ENCODE results near the gene STX4.

- TF ChIP-seq, protein P1, sequence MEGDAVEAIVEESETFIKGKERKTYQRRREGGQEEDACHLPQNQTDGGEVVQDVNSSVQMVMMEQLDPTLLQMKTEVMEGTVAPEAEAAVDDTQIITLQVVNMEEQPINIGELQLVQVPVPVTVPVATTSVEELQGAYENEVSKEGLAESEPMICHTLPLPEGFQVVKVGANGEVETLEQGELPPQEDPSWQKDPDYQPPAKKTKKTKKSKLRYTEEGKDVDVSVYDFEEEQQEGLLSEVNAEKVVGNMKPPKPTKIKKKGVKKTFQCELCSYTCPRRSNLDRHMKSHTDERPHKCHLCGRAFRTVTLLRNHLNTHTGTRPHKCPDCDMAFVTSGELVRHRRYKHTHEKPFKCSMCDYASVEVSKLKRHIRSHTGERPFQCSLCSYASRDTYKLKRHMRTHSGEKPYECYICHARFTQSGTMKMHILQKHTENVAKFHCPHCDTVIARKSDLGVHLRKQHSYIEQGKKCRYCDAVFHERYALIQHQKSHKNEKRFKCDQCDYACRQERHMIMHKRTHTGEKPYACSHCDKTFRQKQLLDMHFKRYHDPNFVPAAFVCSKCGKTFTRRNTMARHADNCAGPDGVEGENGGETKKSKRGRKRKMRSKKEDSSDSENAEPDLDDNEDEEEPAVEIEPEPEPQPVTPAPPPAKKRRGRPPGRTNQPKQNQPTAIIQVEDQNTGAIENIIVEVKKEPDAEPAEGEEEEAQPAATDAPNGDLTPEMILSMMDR (IDR thresholded peaks at IDR 0.05; ENCODE audit: low read length) = no peak
- no peak for TF ChIP-seq EZH2 (IDR thresholded peaks at IDR 0.05; ENCODE audit: borderline replicate concordance, low read length)
Measured at GRCh38 chr16:31031276-31031675, 2.1 kb upstream of the STX4 start.

Data from OCI-LY1 (cell line).